Esophagus muscularis mucosa (tissue), 4 donors: ENCODE data around the gene BMP6. TPM values are rescaled to one million over a fixed set of nuclear protein-coding genes. Genes with fewer than 3 reads are reported as not detected.

Experiments used
- DNase-seq: peaks from one replicate; pipeline ENCODE4 v3.0.0-alpha.2; 2017; ENCODE audit errors: extremely low spot score
- H3K27ac ChIP-seq, 4 donors: fragments of 200-600 bp; sonication (generic); replicated peaks in 1 of 4; 1 replicate in 3 of 4; 2 replicates in 1 of 4; pipeline ENCODE4 v1.5.1; 2016 to 2019; ENCODE audit warnings: mild to moderate bottlenecking in 1 of 4
- H3K27me3 ChIP-seq, 4 donors: fragments of 200-600 bp; sonication (generic); one replicate each; pipeline versions ENCODE4 v1.5.1 to v1.6.0; 2016 to 2019
- H3K36me3 ChIP-seq, 4 donors: fragments of 200-600 bp; sonication (generic); one replicate each; pipeline ENCODE4 v1.5.1; 2016 to 2019
- H3K4me1 ChIP-seq, 4 donors: fragments of 200-600 bp; sonication (generic); one replicate each; pipeline ENCODE4 v1.5.1; 2016 to 2019
- H3K4me3 ChIP-seq, 4 donors: fragments of 200-600 bp; sonication (generic); 1 replicate in 2 of 4; 2 replicates in 2 of 4; pipeline ENCODE4 v1.5.1; 2016 to 2019; ENCODE audit warnings: mild to moderate bottlenecking in 4 of 4, moderate library complexity in 1 of 4
- H3K9me3 ChIP-seq, 4 donors: fragments of 200-600 bp; sonication (generic); 1 replicate in 3 of 4; 2 replicates in 1 of 4; pipeline ENCODE4 v1.5.1; 2016 to 2019
- EP300 ChIP-seq: sonication (generic); formaldehyde crosslinking; IDR thresholded peaks from one replicate; pipeline ENCODE4 v1.6.1; 2017; ENCODE audit warnings: antibody characterized with exemption
- POLR2A ChIP-seq: fragments of 450-650 bp; IDR thresholded peaks from one replicate; pipeline ENCODE4 v1.6.1; 2017; ENCODE audit warnings: antibody characterized with exemption, moderate library complexity, mild to moderate bottlenecking, low read depth
- POLR2AphosphoS5 ChIP-seq, 2 donors: sonication (generic); formaldehyde crosslinking; IDR thresholded peaks; one replicate each; pipeline ENCODE4 v1.6.1; 2017; ENCODE audit warnings: antibody characterized with exemption in 2 of 2
- WGBS: methylation state at CpG from one replicate; pipeline ENCODE4 v1.1.5; 2018; 5-methylcytosine and 5-hydroxymethylcytosine counted together
- intact Hi-C: fragments of 100-400 bp; cut with DNase I; formaldehyde crosslinking; loops from one replicate; pipeline ENCODE4 v1.15.1; 2023
- total RNA-seq, 4 donors: library from RNA; depleted of rRNA; stranded (reverse); fragments of >200 nt; gene quantifications; one replicate each; pipeline versions ENCODE4 v1.1.0 to v1.2.1, GENCODE V29; 2016
- TF ChIP-seq, protein P1 (sequence below), 3 experiments: fragments of 200-600 bp in 2 of 3; fragments of 450-650 bp in 1 of 3; sonication (generic) in 2 of 3; IDR thresholded peaks; one replicate each; pipeline ENCODE4 v1.5.1; 2017 to 2019; ENCODE audit warnings: antibody characterized with exemption in 3 of 3, mild to moderate bottlenecking in 2 of 3, moderate library complexity in 1 of 3

BMP6 gene
- total RNA-seq, 4 donors from 2014 or later = 5.1 to 10.0 (median 6.9) TPM

DNA sequence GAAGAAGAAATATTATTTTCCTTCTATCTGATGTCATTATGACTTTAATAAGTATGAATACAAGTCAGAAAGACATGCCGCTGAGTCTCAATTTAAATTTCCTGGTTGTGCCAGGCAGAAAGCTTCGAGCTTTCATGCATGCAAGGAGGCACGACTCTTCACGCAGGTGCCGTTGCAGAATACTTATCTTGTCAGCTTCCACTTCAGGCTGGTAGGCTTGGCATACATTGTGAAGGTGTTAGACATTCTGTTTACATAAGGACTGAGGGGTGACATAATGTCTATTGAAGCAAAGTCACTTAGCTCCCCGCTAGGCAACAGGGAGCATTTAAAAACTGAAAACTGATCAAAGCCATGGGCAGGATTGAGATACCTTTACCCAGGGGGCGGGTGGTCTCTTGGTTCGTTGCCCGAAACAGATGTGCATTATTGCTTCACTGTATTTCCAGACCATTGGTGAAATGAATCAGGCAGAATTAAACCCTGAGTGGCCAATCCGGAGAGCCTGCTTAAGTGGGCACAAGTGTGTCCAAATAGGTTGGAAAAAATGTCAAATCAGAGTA is 16.4 kb downstream of the BMP6 start:
- no peak overlapping the region for H3K4me3 ChIP-seq
- DNase-seq = no peak
- H3K27ac ChIP-seq = no peak overlapping the region
- intact Hi-C loops = no loop called here
- TF ChIP-seq POLR2A = no peak
- TF ChIP-seq POLR2AphosphoS5 (IDR thresholded peaks at IDR 0.05) = no peak
- TF ChIP-seq, protein P1, sequence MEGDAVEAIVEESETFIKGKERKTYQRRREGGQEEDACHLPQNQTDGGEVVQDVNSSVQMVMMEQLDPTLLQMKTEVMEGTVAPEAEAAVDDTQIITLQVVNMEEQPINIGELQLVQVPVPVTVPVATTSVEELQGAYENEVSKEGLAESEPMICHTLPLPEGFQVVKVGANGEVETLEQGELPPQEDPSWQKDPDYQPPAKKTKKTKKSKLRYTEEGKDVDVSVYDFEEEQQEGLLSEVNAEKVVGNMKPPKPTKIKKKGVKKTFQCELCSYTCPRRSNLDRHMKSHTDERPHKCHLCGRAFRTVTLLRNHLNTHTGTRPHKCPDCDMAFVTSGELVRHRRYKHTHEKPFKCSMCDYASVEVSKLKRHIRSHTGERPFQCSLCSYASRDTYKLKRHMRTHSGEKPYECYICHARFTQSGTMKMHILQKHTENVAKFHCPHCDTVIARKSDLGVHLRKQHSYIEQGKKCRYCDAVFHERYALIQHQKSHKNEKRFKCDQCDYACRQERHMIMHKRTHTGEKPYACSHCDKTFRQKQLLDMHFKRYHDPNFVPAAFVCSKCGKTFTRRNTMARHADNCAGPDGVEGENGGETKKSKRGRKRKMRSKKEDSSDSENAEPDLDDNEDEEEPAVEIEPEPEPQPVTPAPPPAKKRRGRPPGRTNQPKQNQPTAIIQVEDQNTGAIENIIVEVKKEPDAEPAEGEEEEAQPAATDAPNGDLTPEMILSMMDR (IDR thresholded peaks at IDR 0.05) = no peak
- no peak for TF ChIP-seq EP300
- H3K9me3 ChIP-seq = no peaks in the 10 kb centered on the region
- no peaks in the 10 kb centered on the region for H3K36me3 ChIP-seq
- WGBS = 79% methylated on average over 10 of the region's 10 CpGs
- no peaks in the 10 kb centered on the region for H3K4me1 ChIP-seq
- H3K27me3 ChIP-seq = peaks cover 0 to 26% (median 0%) of the 10 kb centered on the region in 4 donors

DNA sequence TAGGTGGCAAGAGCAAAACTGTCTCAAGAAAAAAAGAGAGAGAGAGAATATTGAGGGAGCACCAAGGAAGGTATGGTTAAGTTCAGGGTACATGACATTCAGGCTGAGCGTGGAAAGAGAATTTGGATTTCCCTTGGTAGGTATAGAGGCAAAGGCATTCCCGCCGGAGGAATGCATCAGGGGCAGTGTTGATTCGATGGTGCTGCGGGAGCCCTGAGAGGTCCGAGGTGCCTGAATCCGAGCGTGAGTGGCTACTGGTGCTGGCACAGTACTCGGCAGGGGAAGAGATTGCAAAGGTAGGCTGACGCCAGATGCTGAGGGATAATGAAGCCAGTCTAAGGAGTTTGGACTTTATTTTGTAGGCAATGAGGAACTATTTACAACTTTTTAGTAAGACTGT is 20.0 kb downstream of the BMP6 start:
- Histone ChIP-seq H3K36me3 (no peaks in the 10 kb centered on the region), H3K4me1 (no peaks in the 10 kb centered on the region), H3K4me3 (no peak overlapping the region), H3K9me3 (no peaks in the 10 kb centered on the region), H3K27ac (no peak overlapping the region), H3K27me3 (peaks cover 0 to 9% (median 0%) of the 10 kb centered on the region in 4 donors)
- intact Hi-C loops = no loop called here
- DNase-seq = no peak
- 88% methylated on average over 10 of the region's 10 CpGs for WGBS
- TF ChIP-seq EP300 = no peak
- no peak for TF ChIP-seq POLR2A
- TF ChIP-seq, protein P1 (IDR thresholded peaks at IDR 0.05) = no peak
- no peak for TF ChIP-seq POLR2AphosphoS5 (IDR thresholded peaks at IDR 0.05)

DNA sequence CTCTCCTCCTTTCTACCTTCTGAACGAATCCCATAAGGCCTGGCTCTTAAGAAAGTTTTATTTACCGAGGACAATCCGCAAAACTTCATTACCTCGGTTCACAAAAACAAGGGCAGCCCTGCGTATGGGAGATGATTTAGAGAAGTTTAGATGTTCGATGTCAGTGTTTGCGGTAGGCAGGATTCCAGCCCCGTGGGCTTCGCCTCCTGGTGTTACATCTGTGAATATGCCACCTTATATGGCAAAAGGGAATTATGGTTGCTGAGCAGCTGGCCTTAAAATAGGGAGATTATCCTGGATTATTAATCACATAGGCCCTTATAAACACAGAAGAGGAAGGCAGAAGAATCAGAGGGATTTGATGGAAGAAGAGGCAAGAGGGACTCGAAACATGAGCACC is 21.1 kb downstream of the BMP6 start:
- Histone ChIP-seq H3K36me3 (no peaks in the 10 kb centered on the region), H3K9me3 (no peaks in the 10 kb centered on the region), H3K27ac (no peak overlapping the region), H3K4me1 (no peaks in the 10 kb centered on the region), H3K4me3 (no peak overlapping the region), H3K27me3 (peaks cover 0 to 9% (median 0%) of the 10 kb centered on the region in 4 donors)
- intact Hi-C loops = no loop called here
- DNase-seq = no peak
- 84% methylated on average over 10 of the region's 10 CpGs for WGBS
- TF ChIP-seq, protein P1 (IDR thresholded peaks at IDR 0.05) = no peak
- no peak for TF ChIP-seq EP300
- TF ChIP-seq POLR2A = no peak
- no peak for TF ChIP-seq POLR2AphosphoS5 (IDR thresholded peaks at IDR 0.05)

DNA sequence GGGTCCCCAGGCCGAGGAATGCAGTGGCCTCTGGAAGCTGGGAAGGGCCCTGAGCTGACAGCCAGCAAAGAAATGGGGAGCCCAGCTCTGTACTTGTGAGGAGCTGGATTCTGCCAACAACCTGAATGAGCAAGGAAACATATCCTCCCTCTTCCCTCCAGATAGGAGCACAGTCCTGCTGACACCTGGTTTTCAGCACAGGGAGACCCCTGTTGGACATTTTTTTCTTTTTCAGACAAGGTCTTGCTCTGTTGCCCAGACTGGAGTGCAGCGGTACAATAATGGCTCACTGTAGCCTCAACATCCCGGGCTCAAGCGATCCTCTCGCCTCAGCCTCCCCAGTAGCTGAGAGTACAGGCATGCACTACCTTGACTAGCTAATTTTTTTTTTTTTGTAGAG is 21.5 kb downstream of the BMP6 start:
- intact Hi-C loops = no loop called here
- TF ChIP-seq POLR2AphosphoS5 (IDR thresholded peaks at IDR 0.05) (no peak), POLR2A (no peak)

DNA sequence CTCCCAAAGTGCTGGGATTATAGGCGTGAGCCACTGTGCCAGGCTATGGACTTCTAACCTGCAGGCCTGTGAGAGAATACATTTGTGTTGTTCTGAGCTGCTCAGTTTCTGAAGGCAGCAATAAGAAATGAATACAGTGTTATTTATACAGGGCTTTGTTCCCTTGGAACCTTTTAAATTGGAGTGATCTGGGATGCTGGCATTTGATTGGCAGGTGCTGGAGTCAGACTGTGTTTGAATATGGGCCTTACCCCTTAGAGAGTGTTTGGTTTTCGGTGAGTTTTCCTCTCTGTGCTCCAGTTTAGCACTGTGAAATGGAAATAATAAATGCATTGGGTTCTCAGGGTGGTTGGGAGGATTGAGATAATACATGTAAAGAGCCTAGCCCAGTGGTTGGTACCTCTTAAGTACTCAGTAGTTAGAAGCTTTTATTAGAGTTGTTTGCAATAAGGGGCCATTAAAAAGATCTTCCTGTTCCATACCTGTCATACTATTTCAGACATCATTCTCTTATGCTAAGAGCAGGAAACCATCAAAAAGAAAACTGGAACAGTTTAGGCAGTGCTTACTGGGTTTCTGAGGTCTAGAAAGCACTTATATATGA is 22.1 kb downstream of the BMP6 start:
- no peak overlapping the region for H3K27ac ChIP-seq

More for the DNA sequence above, 21.5 kb downstream of the BMP6 start:
- no peaks in the 10 kb centered on the region for H3K9me3 ChIP-seq
- no peak for DNase-seq
- H3K36me3 ChIP-seq = no peaks in the 10 kb centered on the region
- no peak overlapping the region for H3K4me3 ChIP-seq
- 97% methylated on average over 5 of the region's 5 CpGs for WGBS
- peaks cover 0 to 9% (median 0%) of the 10 kb centered on the region in 4 donors for H3K27me3 ChIP-seq
- no peaks in the 10 kb centered on the region for H3K4me1 ChIP-seq
- H3K27ac ChIP-seq = no peak overlapping the region

More for the DNA sequence above, 22.1 kb downstream of the BMP6 start:
- Histone ChIP-seq H3K36me3 (no peaks in the 10 kb centered on the region), H3K9me3 (no peaks in the 10 kb centered on the region), H3K4me1 (no peaks in the 10 kb centered on the region), H3K4me3 (no peak overlapping the region), H3K27me3 (peaks cover 0 to 9% (median 0%) of the 10 kb centered on the region in 4 donors)
- no peak for DNase-seq
- WGBS = 98% methylated on average over 2 of the region's 2 CpGs
- intact Hi-C loops = no loop called here
- TF ChIP-seq EP300 (no peak), POLR2A (no peak)
- TF ChIP-seq, protein P1 (IDR thresholded peaks at IDR 0.05) = no peak
